HCT116 (cell line): ENCODE data around the gene ESX1. TPM values are rescaled to one million over a fixed set of nuclear protein-coding genes. Genes with fewer than 3 reads are reported as not detected.

ENCODE experiments used
- ATAC-seq: fragments of 200-7000 bp; cut with Tn5 transposase; 2 replicates; pipeline ENCODE4 v1.9.1; 2020; ENCODE audit warnings: mild to moderate bottlenecking, moderate library complexity
- BruUV-seq: library from RNA; stranded (reverse); fragments of 400-500 nt; replicated peaks from 2 replicates; lab custom pipeline; 2021; lab: Mats Ljungman, UMichigan
- CTCF ChIA-PET: fragments of 300-600 bp; sonication (Branson Sonifier 250); formaldehyde crosslinking; loops from one replicate; lab custom pipeline; 2021; ENCODE audit warnings: antibody characterized with exemption; lab: Charles Lee
- POLR2A ChIA-PET: fragments of 300-600, 350-600 bp; sonication (Branson Sonifier 250); formaldehyde crosslinking; loops from one replicate; lab custom pipeline; 2021; ENCODE audit warnings: antibody characterized with exemption; lab: Charles Lee
- RAD21 ChIA-PET, 2 experiments: fragments of 300-600 bp; sonication (Branson Sonifier 250); formaldehyde crosslinking; loops; one replicate each; lab custom pipeline; 2023; ENCODE audit warnings: low total read pairs in 2 of 2; ENCODE audit not compliant: uncharacterized antibody in 2 of 2, unreplicated experiment in 2 of 2, low non-redundant PET in 1 of 2; lab: Charles Lee
- DNase-seq: peaks from one replicate; pipeline ENCODE4 v3.0.0-alpha.2; 2010; ENCODE audit warnings: low read depth, low spot score
- H2AFZ ChIP-seq: fragments of 200-600 bp; shearing (Covaris generic), sonication (generic); 2 replicates; pipeline ENCODE4 v1.6.1; 2017; ENCODE audit warnings: low read depth, mixed run types, mixed read lengths, antibody characterized with exemption, low read length; ENCODE audit not compliant: poor library complexity, severe bottlenecking
- H3K27ac ChIP-seq: 2 replicates; pipeline ENCODE4 v1.5.1; 2012; ENCODE audit warnings: low read depth, low read length
- H3K27me3 ChIP-seq: fragments of 200-600 bp; sonication (generic); 2 replicates; pipeline ENCODE4 v1.6.1; 2016; ENCODE audit warnings: mixed run types, low read length, mixed read lengths; ENCODE audit not compliant: insufficient read depth
- H3K36me3 ChIP-seq, 2 experiments: fragments of 200-500 bp in 1 of 2; fragments of 200-600 bp in 1 of 2; sonication (Bioruptor generic) in 1 of 2; sonication (generic) in 1 of 2; 2 replicates each; pipeline versions ENCODE4 v1.5.1 to v1.6.1; 2014 to 2016; ENCODE audit warnings: low read length in 2 of 2, inconsistent platforms in 1 of 2, mixed read lengths in 1 of 2, mixed run types in 1 of 2; ENCODE audit not compliant: insufficient read depth in 2 of 2, control insufficient read depth in 1 of 2
- H3K4me1 ChIP-seq, 2 experiments: fragments of 200-600 bp in 1 of 2; sonication (generic) in 1 of 2; 2 replicates each; pipeline versions ENCODE4 v1.5.1 to v1.6.1; 2012 to 2017; ENCODE audit warnings: low read length in 2 of 2, inconsistent platforms in 1 of 2, mild to moderate bottlenecking in 1 of 2, mixed read lengths in 1 of 2, mixed run types in 1 of 2, moderate library complexity in 1 of 2; ENCODE audit not compliant: insufficient read depth in 2 of 2, control insufficient read depth in 1 of 2
- H3K4me2 ChIP-seq: fragments of 200-600 bp; sonication (generic); 2 replicates; pipeline ENCODE4 v1.6.1; 2017; ENCODE audit warnings: mixed run types, low read length, mixed read lengths
- H3K4me3 ChIP-seq, 2 experiments: fragments of 200-600 bp in 1 of 2; sonication (generic) in 1 of 2; replicated peaks in 1 of 2; 2 replicates each; pipeline ENCODE4 v1.5.1; 2011 to 2016; ENCODE audit warnings: low read length in 2 of 2, control low read depth in 1 of 2, low read depth in 1 of 2, mild to moderate bottlenecking in 1 of 2, mixed read lengths in 1 of 2, mixed run types in 1 of 2
- H3K79me2 ChIP-seq: fragments of 200-600 bp; sonication (generic); 2 replicates; pipeline ENCODE4 v1.6.1; 2017; ENCODE audit warnings: mild to moderate bottlenecking, mixed run types, low read length, moderate library complexity, mixed read lengths; ENCODE audit not compliant: insufficient read depth
- H3K9ac ChIP-seq: fragments of 200-600 bp; sonication (generic); 2 replicates; pipeline ENCODE4 v1.6.1; 2016; ENCODE audit warnings: low read length, mixed read lengths
- H3K9me2 ChIP-seq: fragments of 200-600 bp; sonication (generic), shearing (Covaris generic); 2 replicates; pipeline ENCODE4 v1.6.1; 2017; ENCODE audit warnings: mixed run types, mild to moderate bottlenecking, moderate library complexity; ENCODE audit not compliant: insufficient read depth
- H3K9me3 ChIP-seq, 2 experiments: fragments of 200-500 bp in 1 of 2; fragments of 200-600 bp in 1 of 2; sonication (Bioruptor generic) in 1 of 2; sonication (generic) in 1 of 2; 2 replicates each; pipeline ENCODE4 v1.6.1; 2014 to 2017; ENCODE audit warnings: low read length in 2 of 2, mixed read lengths in 2 of 2, inconsistent platforms in 1 of 2, low read depth in 1 of 2, mild to moderate bottlenecking in 1 of 2, mixed run types in 1 of 2, moderate library complexity in 1 of 2; ENCODE audit not compliant: control insufficient read depth in 1 of 2, insufficient read depth in 1 of 2
- H4K20me1 ChIP-seq: fragments of 200-600 bp; sonication (generic), shearing (Covaris generic); 2 replicates; pipeline ENCODE4 v1.6.1; 2017; ENCODE audit warnings: mixed run types, mild to moderate bottlenecking, moderate library complexity; ENCODE audit not compliant: insufficient read depth
- CBX3 ChIP-seq: IDR thresholded peaks from 2 replicates; pipeline ENCODE4 v1.6.1; 2012; ENCODE audit warnings: low read depth
- CEBPB ChIP-seq: IDR thresholded peaks from 2 replicates; pipeline ENCODE4 v1.6.1; 2012; ENCODE audit warnings: low read depth
- EGR1 ChIP-seq: IDR thresholded peaks from 2 replicates; pipeline ENCODE4 v1.6.1; 2012; ENCODE audit warnings: low read depth
- ELF1 ChIP-seq: IDR thresholded peaks from 2 replicates; pipeline ENCODE4 v1.6.1; 2012; ENCODE audit warnings: low read depth, borderline replicate concordance
- FOSL1 ChIP-seq: IDR thresholded peaks from 2 replicates; pipeline ENCODE4 v1.6.1; 2012; ENCODE audit warnings: low read depth
- JUND ChIP-seq: IDR thresholded peaks from 2 replicates; pipeline ENCODE4 v1.6.1; 2012
- MAX ChIP-seq: IDR thresholded peaks from 2 replicates; pipeline ENCODE4 v1.6.1; 2012
- POLR2A ChIP-seq: IDR thresholded peaks from 2 replicates; pipeline ENCODE4 v1.7.0; 2011; ENCODE audit warnings: borderline replicate concordance; ENCODE audit not compliant: insufficient read depth, insufficient read length; ENCODE audit errors: extremely low read depth
- RAD21 ChIP-seq: IDR thresholded peaks from 2 replicates; pipeline ENCODE4 v1.6.1; 2012; ENCODE audit warnings: low read depth, mild to moderate bottlenecking
- REST ChIP-seq: IDR thresholded peaks from 2 replicates; pipeline ENCODE4 v1.6.1; 2012; ENCODE audit warnings: low read depth
- SP1 ChIP-seq: IDR thresholded peaks from 2 replicates; pipeline ENCODE4 v1.6.1; 2012; ENCODE audit warnings: low read depth
- TCF7L2 ChIP-seq: IDR thresholded peaks from 2 replicates; pipeline ENCODE4 v1.7.0; 2011; ENCODE audit warnings: borderline replicate concordance, inconsistent platforms; ENCODE audit not compliant: insufficient read depth, insufficient read length; ENCODE audit errors: extremely low read depth
- YY1 ChIP-seq: IDR thresholded peaks from 2 replicates; pipeline ENCODE4 v1.6.1; 2011; ENCODE audit warnings: low read length, low read depth, moderate library complexity, mild to moderate bottlenecking; ENCODE audit not compliant: insufficient replicate concordance; ENCODE audit errors: extremely low read depth
- ZBTB33 ChIP-seq: IDR thresholded peaks from 2 replicates; pipeline ENCODE4 v1.6.1; 2011; ENCODE audit warnings: mild to moderate bottlenecking, low read length, moderate library complexity; ENCODE audit not compliant: insufficient replicate concordance; ENCODE audit errors: extremely low read depth
- ZFX ChIP-seq: fragments of 450-650 bp; IDR thresholded peaks from 2 replicates; pipeline ENCODE4 v1.6.1; 2017
- ZNF274 ChIP-seq: fragments of 200-500 bp; sonication (Bioruptor generic); IDR thresholded peaks from 2 replicates; pipeline ENCODE4 v1.6.1; 2014; ENCODE audit warnings: mild to moderate bottlenecking, low read depth, low read length, inconsistent platforms
- intact Hi-C: fragments of 100-400 bp; cut with micrococcal nuclease; formaldehyde crosslinking; loops from 2 replicates; pipeline ENCODE4 v1.10.0; 2022
- total RNA-seq: library from RNA; stranded (reverse); gene quantifications from one replicate; pipeline ENCODE4 v1.2.1, GENCODE V29; 2021; ENCODE audit not compliant: unreplicated experiment

The ESX1 gene
- total RNA-seq, 1 experiment from 2014 or later: not detected

GRCh38 chrX:104270212-104270611 is 15.5 kb upstream of the ESX1 start:
- POLR2A ChIA-PET: no interaction called here
- no TSS peak for BruUV-seq
- H3K4me3 ChIP-seq: no peak overlapping the region

GRCh38 chrX:104255465-104255864 is 732 bp upstream of the ESX1 start:
- no peaks in the 10 kb centered on the region for H3K9me3 ChIP-seq
- no peaks in the 10 kb centered on the region for H3K36me3 ChIP-seq
- RAD21 ChIA-PET: no interaction called here
- H4K20me1 ChIP-seq: no peaks in the 10 kb centered on the region
- H3K27me3 ChIP-seq: no peaks in the 10 kb centered on the region
- POLR2A ChIA-PET: no interaction called here
- no peak overlapping the region for H2AFZ ChIP-seq
- H3K79me2 ChIP-seq: no peaks in the 10 kb centered on the region
- no peak overlapping the region for H3K9ac ChIP-seq
- H3K4me2 ChIP-seq: no peak overlapping the region
- no peak overlapping the region for H3K4me3 ChIP-seq
- no peak for ATAC-seq
- H3K4me1 ChIP-seq: peaks cover 0 to 8% of the 10 kb centered on the region in 2 experiments; a peak in 2 of 4 replicates
- no peak for DNase-seq
- no TSS peak for BruUV-seq
- intact Hi-C loops: no loop called here
- CTCF ChIA-PET: no interaction called here
- H3K27ac ChIP-seq: no peak overlapping the region
- no peaks in the 10 kb centered on the region for H3K9me2 ChIP-seq
- TF ChIP-seq ZBTB33 (no peak), CBX3 (no peak), ZFX (no peak), RAD21 (no peak), MAX (no peak), SP1 (no peak), REST (no peak), ELF1 (no peak), CEBPB (no peak), YY1 (no peak), FOSL1 (no peak)

More at GRCh38 chrX:104270212-104270611, 15.5 kb upstream of the ESX1 start:
- Histone ChIP-seq H3K4me2 (no peak overlapping the region), H3K9ac (no peak overlapping the region), H4K20me1 (no peaks in the 10 kb centered on the region), H3K9me3 (no peaks in the 10 kb centered on the region)
- intact Hi-C loops: no loop called here
- DNase-seq: no peak
- TF ChIP-seq ZNF274 (no peak), POLR2A (no peak), JUND (no peak), EGR1 (no peak), YY1 (no peak), CEBPB (no peak), TCF7L2 (no peak)
- TF ChIP-seq, all 23 proteins: peak for 0
- 0 out of 2 replicates have a peak, but pooled peaks have one; percentile 27 for ATAC-seq
- Histone ChIP-seq H3K36me3 (no peaks in the 10 kb centered on the region), H3K27me3 (no peaks in the 10 kb centered on the region), H3K9me2 (no peaks in the 10 kb centered on the region), H3K4me1 (no peaks in the 10 kb centered on the region), H3K27ac (no peak overlapping the region), H2AFZ (peak overlapping the region; percentile 32), H3K79me2 (no peaks in the 10 kb centered on the region)
- ChIA-PET RAD21 (no interaction called here), CTCF (interaction anchor here (1.1 to 2.4 kb wide), 3 partner anchors 76 to 171 kb away, joined by 3 to 26 read pairs (median 3); no protein-coding TSS in a partner anchor)
